ENCODE results near the gene PREB. TPM values are rescaled to one million over a fixed set of nuclear protein-coding genes. Genes with fewer than 3 reads are reported as not detected.

Gene PREB
- total and polyA plus RNA-seq, 2 of the 13 experiments (the other 11 are each of a cell fraction or from before 2014, with no cell fraction given) = 112 to 192 TPM

GRCh38 chr2:27086090-27086723 lies 48.2 kb downstream of the PREB start (continued):
- TF ChIP-seq E2F1 (CRISPR knock-in tag; IDR thresholded peaks at IDR 0.05) = peak; percentile 86; the same call in 1 of the 2 replicates
- no peak for TF ChIP-seq ZNF382 (CRISPR knock-in tag; IDR thresholded peaks at IDR 0.05; ENCODE audit: borderline replicate concordance)
- TF ChIP-seq STAT6 (CRISPR knock-in tag; IDR thresholded peaks at IDR 0.05; ENCODE audit: borderline replicate concordance) = 0 out of 2 replicates have a peak, but pooled peaks have one; percentile 15
- no peak for TF ChIP-seq ZSCAN25 (CRISPR knock-in tag; IDR thresholded peaks at IDR 0.05)
- no peak for TF ChIP-seq NR1H2 (CRISPR knock-in tag; IDR thresholded peaks at IDR 0.05; ENCODE audit: borderline replicate concordance, low read depth)
- TF ChIP-seq MLX (CRISPR knock-in tag; IDR thresholded peaks at IDR 0.05) = peak; percentile 79; the same call in 1 of the 2 replicates
- TF ChIP-seq MED1 (CRISPR knock-in tag; IDR thresholded peaks at IDR 0.05) = peak; percentile 89
- TF ChIP-seq ZNF558 (CRISPR knock-in tag; IDR thresholded peaks at IDR 0.05; ENCODE audit: borderline replicate concordance) = peak; percentile 46; the same call in 1 of the 2 replicates
- TF ChIP-seq GABPA (IDR thresholded peaks at IDR 0.05; ENCODE audit: low read depth, low read length) = no peak
- no peak for TF ChIP-seq GABPA (CRISPR knock-in tag; IDR thresholded peaks at IDR 0.05; ENCODE audit: low read depth)
- peak; percentile 98 for TF ChIP-seq MAX (IDR thresholded peaks at IDR 0.05)
- TF ChIP-seq RBM22 (optimal IDR thresholded peaks at IDR 0.05; ENCODE audit: low read length) = no peak
- TF ChIP-seq ZNF770 (CRISPR knock-in tag; IDR thresholded peaks at IDR 0.05) = no peak; the same call in 1 of the 2 replicates
- peak; percentile 84 for TF ChIP-seq ZBTB33 (CRISPR knock-in tag; IDR thresholded peaks at IDR 0.05)
- no peak for TF ChIP-seq SYNCRIP (IDR thresholded peaks at IDR 0.05; ENCODE audit: insufficient read depth, low read depth, low read length)
- no peak for TF ChIP-seq ZNF615 (CRISPR knock-in tag; IDR thresholded peaks at IDR 0.05; ENCODE audit: borderline replicate concordance)
- TF ChIP-seq TCF12 (IDR thresholded peaks at IDR 0.05) = no peak
- TF ChIP-seq TCF12 (CRISPR knock-in tag; IDR thresholded peaks at IDR 0.05) = no peak
- no peak for TF ChIP-seq ZNF121 (CRISPR knock-in tag; IDR thresholded peaks at IDR 0.05)
- peak; percentile 22; the same call in 1 of the 2 replicates for TF ChIP-seq CHCHD3 (CRISPR knock-in tag; IDR thresholded peaks at IDR 0.05)
- 0 out of 2 replicates have a peak, but pooled peaks have one; percentile 69 for TF ChIP-seq SMAD9 (CRISPR knock-in tag; IDR thresholded peaks at IDR 0.05)
- peak; percentile 75 for TF ChIP-seq PPARG (CRISPR knock-in tag; conservative IDR thresholded peaks at IDR 0.05)

Data from HepG2 (cell line).